ENCODE results near the gene IFNA7. TPM values are rescaled to one million over a fixed set of nuclear protein-coding genes. Genes with fewer than 3 reads are reported as not detected.
A peak's percentile ranks its signal among the peaks of the same experiment; 100 is the strongest.

IFNA7 gene
- total RNA-seq, 2 experiments from 2014 or later, result not detected

GRCh38 chr9:21155501-21155900, 46.5 kb downstream of the IFNA7 start:
- H3K36me3 ChIP-seq (ENCODE audit: insufficient read depth, low read length), result no peaks in the 10 kb centered on the region
- H3K27ac ChIP-seq (ENCODE audit: low read depth in 1 of 2, low read length in 2 of 2), result no peak overlapping the region
- CTCF ChIA-PET, result no interaction called here
- no peak overlapping the region for H3K4me3 Mint-ChIP-seq
- H3K9me3 ChIP-seq (ENCODE audit: control insufficient read depth in 1 of 2, insufficient read depth in 1 of 2, low read length in 2 of 2), result no peaks in the 10 kb centered on the region
- H3K36me3 Mint-ChIP-seq (ENCODE audit: low read depth), result no peaks in the 10 kb centered on the region
- POLR2A ChIA-PET, result no interaction called here
- no peak overlapping the region for H3K27ac Mint-ChIP-seq
- no peaks in the 10 kb centered on the region for H3K4me1 ChIP-seq (ENCODE audit: insufficient read depth, low read length)
- H3K27me3 Mint-ChIP-seq, result no peaks in the 10 kb centered on the region
- TF ChIP-seq CTCF (IDR thresholded peaks at IDR 0.05), result no peak
- no peak overlapping the region for H3K4me3 ChIP-seq (ENCODE audit: low read length)
- ATAC-seq (ENCODE audit: poor library complexity), result no peak
- peaks cover 15% of the 10 kb centered on the region for H3K4me1 Mint-ChIP-seq (ENCODE audit: low read depth)
- intact Hi-C loops (cut with DNase I, micrococcal nuclease), result no loop called here
- DNase-seq, result no peak
- H3K27me3 ChIP-seq (ENCODE audit: control insufficient read depth in 1 of 2, insufficient read depth in 2 of 2, low read length in 2 of 2), result no peaks in the 10 kb centered on the region
- no peaks in the 10 kb centered on the region for H3K9me3 Mint-ChIP-seq

GRCh38 chr9:21154018-21154608, 47.9 kb downstream of the IFNA7 start:
- Histone ChIP-seq H3K27ac (ENCODE audit: low read depth in 1 of 2, low read length in 2 of 2) (no peak overlapping the region), H3K27me3 (ENCODE audit: control insufficient read depth in 1 of 2, insufficient read depth in 2 of 2, low read length in 2 of 2) (no peaks in the 10 kb centered on the region), H3K4me1 (ENCODE audit: insufficient read depth, low read length) (no peaks in the 10 kb centered on the region), H3K4me3 (ENCODE audit: low read length) (no peak overlapping the region), H3K36me3 (ENCODE audit: insufficient read depth, low read length) (no peaks in the 10 kb centered on the region), H3K9me3 (ENCODE audit: control insufficient read depth in 1 of 2, insufficient read depth in 1 of 2, low read length in 2 of 2) (peaks cover 0 to 5% of the 10 kb centered on the region in 2 experiments)
- Mint-ChIP-seq H3K9me3 (no peaks in the 10 kb centered on the region), H3K27me3 (no peaks in the 10 kb centered on the region), H3K27ac (no peak overlapping the region), H3K36me3 (ENCODE audit: low read depth) (no peaks in the 10 kb centered on the region), H3K4me3 (no peak overlapping the region), H3K4me1 (ENCODE audit: low read depth) (peaks cover 4% of the 10 kb centered on the region)
- ChIA-PET POLR2A (interaction anchor here (0.6 kb wide), 2 partner anchors 29 to 896 kb away, joined by 3 read pairs; no protein-coding TSS in a partner anchor), CTCF (no interaction called here)
- peak; percentile 23 for TF ChIP-seq CTCF (IDR thresholded peaks at IDR 0.05)
- no peak for ATAC-seq (ENCODE audit: poor library complexity)
- peak in 4 of 14 experiments; percentile 4 to 54 (median 44) for DNase-seq
- intact Hi-C loops (cut with DNase I, micrococcal nuclease), result no loop called here

GRCh38 chr9:21153336-21154017, 48.5 kb downstream of the IFNA7 start:
- Histone ChIP-seq H3K36me3 (ENCODE audit: insufficient read depth, low read length) (no peaks in the 10 kb centered on the region), H3K4me1 (ENCODE audit: insufficient read depth, low read length) (no peaks in the 10 kb centered on the region), H3K9me3 (ENCODE audit: control insufficient read depth in 1 of 2, insufficient read depth in 1 of 2, low read length in 2 of 2) (peaks cover 0 to 5% of the 10 kb centered on the region in 2 experiments), H3K27ac (ENCODE audit: low read depth in 1 of 2, low read length in 2 of 2) (no peak overlapping the region), H3K4me3 (ENCODE audit: low read length) (no peak overlapping the region), H3K27me3 (ENCODE audit: control insufficient read depth in 1 of 2, insufficient read depth in 2 of 2, low read length in 2 of 2) (no peaks in the 10 kb centered on the region)
- POLR2A ChIA-PET, result interaction anchor here (0.6 kb wide), 2 partner anchors 30 to 897 kb away, joined by 3 read pairs; no protein-coding TSS in a partner anchor
- H3K4me3 Mint-ChIP-seq, result no peak overlapping the region
- H3K27ac Mint-ChIP-seq, result no peak overlapping the region
- CTCF ChIA-PET, result no interaction called here
- peaks cover under 1% of the 10 kb centered on the region for H3K9me3 Mint-ChIP-seq
- no peaks in the 10 kb centered on the region for H3K4me1 Mint-ChIP-seq (ENCODE audit: low read depth)
- H3K36me3 Mint-ChIP-seq (ENCODE audit: low read depth), result no peaks in the 10 kb centered on the region
- DNase-seq (no peak), ATAC-seq (ENCODE audit: poor library complexity) (no peak)
- intact Hi-C loops (cut with DNase I, micrococcal nuclease), result no loop called here
- TF ChIP-seq CTCF (IDR thresholded peaks at IDR 0.05), result no peak
- H3K27me3 Mint-ChIP-seq, result no peaks in the 10 kb centered on the region

Other genes with a start within 250 kb of the IFNA7 start
- 1 to 10 TPM; 5.9 to 6.5 TPM for gene HACD4, start 170.6 kb downstream of the IFNA7 start, total RNA-seq
- not detected for gene IFNB1, start 124.3 kb downstream of the IFNA7 start, total RNA-seq
- not detected for gene IFNW1, start 60.4 kb downstream of the IFNA7 start, total RNA-seq
- not detected for gene IFNA21, start 35.5 kb downstream of the IFNA7 start, total RNA-seq
- gene IFNA4, start 14.6 kb downstream of the IFNA7 start, total RNA-seq, result not detected
- gene IFNA10, start 4.9 kb upstream of the IFNA7 start, total RNA-seq, result not detected
- gene IFNA16, start 15.1 kb upstream of the IFNA7 start, total RNA-seq, result not detected
- gene IFNA17, start 26.0 kb upstream of the IFNA7 start, total RNA-seq, result not detected
- gene IFNA14, start 37.8 kb upstream of the IFNA7 start, total RNA-seq, result not detected
- not detected for gene IFNA5, start 103.1 kb upstream of the IFNA7 start, total RNA-seq
- gene KLHL9, start 133.2 kb upstream of the IFNA7 start, total RNA-seq, result 10 to 100 TPM; 11.9 to 12.0 TPM
- not detected for gene IFNA6, start 148.7 kb upstream of the IFNA7 start, total RNA-seq
- not detected for gene IFNA13, start 165.9 kb upstream of the IFNA7 start, total RNA-seq
- not detected for gene IFNA2, start 183.2 kb upstream of the IFNA7 start, total RNA-seq
- not detected for gene IFNA8, start 206.9 kb upstream of the IFNA7 start, total RNA-seq
- not detected for gene IFNA1, start 238.2 kb upstream of the IFNA7 start, total RNA-seq

Data from CD4-positive, alpha-beta T cell (primary cell).